Left lung (tissue), 10 donors: ENCODE results near the gene CDC45. TPM values are rescaled to one million over a fixed set of nuclear protein-coding genes. Genes with fewer than 3 reads are reported as not detected.

Experiments
- ATAC-seq: fragments of 200-7000 bp; cut with Tn5 transposase; one replicate; pipeline ENCODE4 v1.9.1; 2020; ENCODE audit warnings: moderate library complexity
- DNase-seq, 4 donors: peaks; one replicate each; pipeline ENCODE4 v3.0.0-alpha.2; 2013 to 2020
- H3K27ac ChIP-seq, 2 donors: fragments of 200-600 bp; sonication (generic) in 1 of 2; one replicate each; pipeline versions ENCODE4 v1.5.0 to v1.8.0; 2020 to 2021
- H3K27me3 ChIP-seq, 2 donors: fragments of 200-600 bp; sonication (generic) in 1 of 2; one replicate each; pipeline versions ENCODE4 v1.5.0 to v1.8.0; 2020 to 2021
- H3K36me3 ChIP-seq, 2 donors: fragments of 200-600 bp; sonication (generic) in 1 of 2; one replicate each; pipeline versions ENCODE4 v1.5.0 to v1.8.0; 2020 to 2021
- H3K4me1 ChIP-seq, 2 donors: fragments of 200-600 bp; one replicate each; pipeline ENCODE4 v1.8.0; 2021
- H3K4me3 ChIP-seq, 2 donors: fragments of 200-600 bp; sonication (generic) in 1 of 2; one replicate each; pipeline versions ENCODE4 v1.5.0 to v1.8.0; 2020 to 2021; ENCODE audit warnings: mild to moderate bottlenecking in 1 of 2
- H3K9me3 ChIP-seq, 2 donors: fragments of 200-600 bp; sonication (generic) in 1 of 2; one replicate each; pipeline versions ENCODE4 v1.5.0 to v1.8.0; 2020 to 2021
- intact Hi-C, 2 donors: fragments of 100-400 bp; cut with DNase I; formaldehyde crosslinking; loops; one replicate each; pipeline versions ENCODE4 v1.11.2 to v1.14.2; 2022
- polyA plus RNA-seq, 6 donors: library from polyadenylated mRNA; unstranded; fragments of 120-200 nt; gene quantifications; one replicate each; pipeline ENCODE4 v1.2.1, GENCODE V29; 2013; ENCODE audit not compliant: insufficient read length in 6 of 6
- total RNA-seq, 2 donors: library from RNA; stranded (reverse); fragmentation: NEBNext Ultra II Directional; extraction: Animal tissue kit (Norgen Biotek cat#: 25700); gene quantifications; one replicate each; pipeline ENCODE4 v1.2.1, GENCODE V29; 2021
- TF ChIP-seq, protein P1 (sequence below), 2 donors: fragments of 200-600 bp; sonication (generic) in 1 of 2; IDR thresholded peaks; one replicate each; pipeline versions ENCODE4 v1.5.0 to v1.8.0; 2021; ENCODE audit warnings: antibody characterized with exemption in 2 of 2
- donor health status: DM: no; HTN: yes; CAD: no.
- donor health status: DM: no; HTN: no; CAD: no.

Gene CDC45
- total and polyA plus RNA-seq, 8 donors = 6.5 to 23.2 (median 16.2) TPM

DNA sequence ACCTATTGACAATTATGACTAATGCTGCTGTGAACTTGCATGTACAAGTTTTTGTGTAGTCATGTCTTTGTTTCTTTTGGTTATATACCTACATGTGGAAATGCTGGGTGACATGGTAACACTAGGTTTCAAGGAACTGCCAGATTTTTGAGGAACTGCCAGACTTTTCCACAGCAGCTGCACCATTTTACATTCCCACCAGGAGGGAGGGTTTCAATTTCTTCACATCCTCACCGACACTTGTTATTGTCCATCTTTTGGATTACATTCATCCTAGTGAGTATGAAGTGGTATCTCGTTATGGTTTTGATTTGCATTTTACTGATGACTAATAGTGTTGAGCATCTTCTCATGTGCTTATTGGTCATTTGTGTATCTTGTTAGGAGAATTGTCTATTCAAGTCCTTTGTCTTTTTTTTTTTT lies 31.2 kb downstream of the CDC45 start:
- Histone ChIP-seq H3K4me1 (no peaks in the 10 kb centered on the region), H3K9me3 (peaks cover 0 to 11% of the 10 kb centered on the region in 2 donors), H3K27me3 (no peaks in the 10 kb centered on the region), H3K36me3 (peaks cover 0 to 5% of the 10 kb centered on the region in 2 donors), H3K4me3 (no peak overlapping the region), H3K27ac (no peak overlapping the region)
- intact Hi-C loops = no loop called here
- TF ChIP-seq, protein P1, sequence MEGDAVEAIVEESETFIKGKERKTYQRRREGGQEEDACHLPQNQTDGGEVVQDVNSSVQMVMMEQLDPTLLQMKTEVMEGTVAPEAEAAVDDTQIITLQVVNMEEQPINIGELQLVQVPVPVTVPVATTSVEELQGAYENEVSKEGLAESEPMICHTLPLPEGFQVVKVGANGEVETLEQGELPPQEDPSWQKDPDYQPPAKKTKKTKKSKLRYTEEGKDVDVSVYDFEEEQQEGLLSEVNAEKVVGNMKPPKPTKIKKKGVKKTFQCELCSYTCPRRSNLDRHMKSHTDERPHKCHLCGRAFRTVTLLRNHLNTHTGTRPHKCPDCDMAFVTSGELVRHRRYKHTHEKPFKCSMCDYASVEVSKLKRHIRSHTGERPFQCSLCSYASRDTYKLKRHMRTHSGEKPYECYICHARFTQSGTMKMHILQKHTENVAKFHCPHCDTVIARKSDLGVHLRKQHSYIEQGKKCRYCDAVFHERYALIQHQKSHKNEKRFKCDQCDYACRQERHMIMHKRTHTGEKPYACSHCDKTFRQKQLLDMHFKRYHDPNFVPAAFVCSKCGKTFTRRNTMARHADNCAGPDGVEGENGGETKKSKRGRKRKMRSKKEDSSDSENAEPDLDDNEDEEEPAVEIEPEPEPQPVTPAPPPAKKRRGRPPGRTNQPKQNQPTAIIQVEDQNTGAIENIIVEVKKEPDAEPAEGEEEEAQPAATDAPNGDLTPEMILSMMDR (IDR thresholded peaks at IDR 0.05) = no peak
- no peak for ATAC-seq
- DNase-seq = no peak

DNA sequence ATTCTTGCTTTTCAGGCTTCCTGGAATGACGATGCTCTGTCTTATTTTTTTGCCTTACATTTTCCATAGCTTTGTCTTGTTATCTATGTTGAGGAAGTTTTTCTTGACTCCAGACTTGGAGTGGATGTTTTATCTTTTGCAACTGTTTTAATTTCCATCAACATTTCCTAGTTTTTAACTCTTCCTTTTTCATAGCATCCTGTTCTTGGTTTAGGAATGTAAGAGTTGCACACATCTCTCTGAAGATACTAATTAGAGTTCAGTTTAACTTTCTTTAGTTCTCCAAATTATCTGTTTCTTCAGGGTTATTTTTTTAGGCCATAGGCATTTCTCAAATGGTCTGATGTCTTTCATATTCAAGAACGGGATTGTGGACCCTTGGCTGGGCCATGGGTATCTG lies 34.1 kb downstream of the CDC45 start:
- Histone ChIP-seq H3K27ac (no peak overlapping the region), H3K27me3 (no peaks in the 10 kb centered on the region), H3K4me1 (no peaks in the 10 kb centered on the region), H3K9me3 (peaks cover 0 to 11% of the 10 kb centered on the region in 2 donors), H3K36me3 (peaks cover 0 to 16% of the 10 kb centered on the region in 2 donors), H3K4me3 (no peak overlapping the region)
- no peak for ATAC-seq
- no peak for DNase-seq
- TF ChIP-seq, protein P1 (IDR thresholded peaks at IDR 0.05) = no peak
- intact Hi-C loops = no loop called here

DNA sequence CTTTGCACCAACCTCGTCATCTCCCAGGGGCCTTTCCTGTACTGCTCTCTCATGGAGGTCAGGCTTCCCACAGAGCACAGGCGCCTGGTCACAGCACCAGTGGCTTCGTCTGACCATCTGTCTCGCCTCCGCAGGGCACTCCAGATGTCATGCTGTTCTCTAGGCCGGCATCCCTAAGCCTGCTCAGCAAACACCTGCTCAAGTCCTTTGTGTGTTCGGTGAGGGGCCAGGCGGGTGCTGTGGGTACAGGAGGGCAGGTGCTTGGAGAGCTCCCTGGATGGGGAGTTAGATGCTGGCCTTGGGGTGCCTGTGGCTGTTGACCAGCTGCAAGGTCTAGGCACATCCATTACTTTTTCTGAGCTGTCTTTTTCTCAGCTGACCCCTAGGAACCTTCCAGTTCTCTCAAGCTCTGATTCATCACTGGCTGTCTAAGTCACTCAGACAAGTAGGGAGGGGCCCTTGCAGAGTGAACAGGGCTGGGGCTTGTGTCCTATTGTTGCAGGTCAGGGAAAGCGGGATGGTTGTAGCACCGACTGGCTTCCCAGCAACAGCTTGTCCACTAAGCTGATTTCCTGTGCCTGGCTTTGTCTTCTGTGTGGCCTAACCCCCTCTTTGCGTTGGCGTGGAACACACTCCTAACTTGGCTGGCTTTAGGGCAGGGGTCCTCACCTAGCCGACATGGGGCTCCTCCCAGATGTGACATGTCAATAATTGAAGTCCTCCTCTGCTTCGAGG lies 35.3 kb downstream of the CDC45 start:
- TF ChIP-seq, protein P1 (IDR thresholded peaks at IDR 0.05) = no peak
- Histone ChIP-seq H3K36me3 (peaks cover 0 to 23% of the 10 kb centered on the region in 2 donors), H3K4me3 (no peak overlapping the region), H3K27ac (no peak overlapping the region), H3K9me3 (peaks cover 0 to 11% of the 10 kb centered on the region in 2 donors), H3K27me3 (no peaks in the 10 kb centered on the region), H3K4me1 (no peaks in the 10 kb centered on the region)
- intact Hi-C loops = no loop called here
- DNase-seq (no peak), ATAC-seq (no peak)

DNA sequence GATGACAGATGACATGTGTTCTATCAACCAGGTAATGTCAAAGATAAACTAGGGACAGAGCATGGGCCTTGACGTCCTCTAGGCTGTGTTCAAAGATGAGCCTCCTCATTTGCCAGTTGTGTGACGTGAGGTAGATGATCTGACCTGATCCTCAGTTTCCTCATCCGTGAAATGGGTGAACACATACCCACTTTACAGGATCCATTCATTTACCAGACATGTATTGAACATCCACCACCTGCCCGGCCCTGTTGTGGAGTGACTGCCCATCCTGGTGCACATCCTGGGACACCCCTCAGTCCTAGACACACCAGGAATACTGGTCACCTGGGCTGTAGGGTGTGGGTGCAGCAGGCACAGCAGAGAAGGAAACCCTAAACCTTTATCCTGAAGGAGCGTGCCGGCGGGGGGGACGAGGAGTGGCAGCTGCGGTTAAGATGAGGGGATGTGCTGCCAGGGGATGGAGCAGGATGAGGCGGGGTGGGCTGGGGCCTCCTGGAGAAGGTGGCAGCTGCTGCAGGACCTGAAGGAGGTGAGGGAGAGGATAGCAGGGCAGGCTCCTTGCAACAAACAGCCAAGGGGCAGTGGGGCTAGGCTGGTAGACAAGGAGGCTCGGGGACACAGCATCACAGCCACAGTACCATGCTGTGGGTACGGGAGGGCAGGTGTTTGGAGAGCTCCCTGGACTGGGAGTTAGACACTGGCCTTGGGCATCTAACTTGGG lies 36.1 kb downstream of the CDC45 start:
- no peak for ATAC-seq
- intact Hi-C loops = no loop called here
- H3K27me3 ChIP-seq = no peaks in the 10 kb centered on the region

More for the DNA sequence above, 36.1 kb downstream of the CDC45 start:
- Histone ChIP-seq H3K36me3 (peaks cover 0 to 23% of the 10 kb centered on the region in 2 donors), H3K27ac (no peak overlapping the region), H3K4me1 (no peaks in the 10 kb centered on the region), H3K4me3 (no peak overlapping the region), H3K9me3 (peaks cover 0 to 11% of the 10 kb centered on the region in 2 donors)
- TF ChIP-seq, protein P1 (IDR thresholded peaks at IDR 0.05) = no peak
- DNase-seq = no peak
